ENCODE measurements around the gene RPL26.

GRCh38 chr17:8392674-8393469 is 9.9 kb upstream of the RPL26 start:
- no peak for TF ChIP-seq POLR2A (IDR thresholded peaks at IDR 0.05)
- TF ChIP-seq, protein P1, sequence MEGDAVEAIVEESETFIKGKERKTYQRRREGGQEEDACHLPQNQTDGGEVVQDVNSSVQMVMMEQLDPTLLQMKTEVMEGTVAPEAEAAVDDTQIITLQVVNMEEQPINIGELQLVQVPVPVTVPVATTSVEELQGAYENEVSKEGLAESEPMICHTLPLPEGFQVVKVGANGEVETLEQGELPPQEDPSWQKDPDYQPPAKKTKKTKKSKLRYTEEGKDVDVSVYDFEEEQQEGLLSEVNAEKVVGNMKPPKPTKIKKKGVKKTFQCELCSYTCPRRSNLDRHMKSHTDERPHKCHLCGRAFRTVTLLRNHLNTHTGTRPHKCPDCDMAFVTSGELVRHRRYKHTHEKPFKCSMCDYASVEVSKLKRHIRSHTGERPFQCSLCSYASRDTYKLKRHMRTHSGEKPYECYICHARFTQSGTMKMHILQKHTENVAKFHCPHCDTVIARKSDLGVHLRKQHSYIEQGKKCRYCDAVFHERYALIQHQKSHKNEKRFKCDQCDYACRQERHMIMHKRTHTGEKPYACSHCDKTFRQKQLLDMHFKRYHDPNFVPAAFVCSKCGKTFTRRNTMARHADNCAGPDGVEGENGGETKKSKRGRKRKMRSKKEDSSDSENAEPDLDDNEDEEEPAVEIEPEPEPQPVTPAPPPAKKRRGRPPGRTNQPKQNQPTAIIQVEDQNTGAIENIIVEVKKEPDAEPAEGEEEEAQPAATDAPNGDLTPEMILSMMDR (IDR thresholded peaks at IDR 0.05) = no peak

All from Peyer's patch (tissue), 4 donors.